IPS-18a (cell line): ENCODE data around the gene TESK2.
A peak's percentile ranks its signal among the peaks of the same experiment; 100 is the strongest.

ENCODE experiments used
- H3K27ac ChIP-seq: one replicate; pipeline ENCODE4 v1.5.1; 2013; ENCODE audit warnings: low read length
- H3K27me3 ChIP-seq: one replicate; pipeline ENCODE4 v1.6.1; 2013; ENCODE audit warnings: mild to moderate bottlenecking, low read length; ENCODE audit not compliant: control insufficient read depth, insufficient read depth
- H3K36me3 ChIP-seq: one replicate; pipeline ENCODE4 v1.6.1; 2013; ENCODE audit warnings: low read depth, low read length; ENCODE audit not compliant: control insufficient read depth
- H3K4me1 ChIP-seq: one replicate; pipeline ENCODE4 v1.6.1; 2013; ENCODE audit warnings: low read depth, low read length; ENCODE audit not compliant: control insufficient read depth
- H3K4me3 ChIP-seq: one replicate; pipeline ENCODE4 v1.5.1; 2013; ENCODE audit warnings: low read length
- H3K9ac ChIP-seq: one replicate; pipeline ENCODE4 v1.6.1; 2013; ENCODE audit warnings: mild to moderate bottlenecking, low read length, moderate library complexity
- H3K9me3 ChIP-seq: one replicate; pipeline ENCODE4 v1.6.1; 2013; ENCODE audit warnings: low read depth, low read length; ENCODE audit not compliant: control insufficient read depth

TESK2 gene

DNA sequence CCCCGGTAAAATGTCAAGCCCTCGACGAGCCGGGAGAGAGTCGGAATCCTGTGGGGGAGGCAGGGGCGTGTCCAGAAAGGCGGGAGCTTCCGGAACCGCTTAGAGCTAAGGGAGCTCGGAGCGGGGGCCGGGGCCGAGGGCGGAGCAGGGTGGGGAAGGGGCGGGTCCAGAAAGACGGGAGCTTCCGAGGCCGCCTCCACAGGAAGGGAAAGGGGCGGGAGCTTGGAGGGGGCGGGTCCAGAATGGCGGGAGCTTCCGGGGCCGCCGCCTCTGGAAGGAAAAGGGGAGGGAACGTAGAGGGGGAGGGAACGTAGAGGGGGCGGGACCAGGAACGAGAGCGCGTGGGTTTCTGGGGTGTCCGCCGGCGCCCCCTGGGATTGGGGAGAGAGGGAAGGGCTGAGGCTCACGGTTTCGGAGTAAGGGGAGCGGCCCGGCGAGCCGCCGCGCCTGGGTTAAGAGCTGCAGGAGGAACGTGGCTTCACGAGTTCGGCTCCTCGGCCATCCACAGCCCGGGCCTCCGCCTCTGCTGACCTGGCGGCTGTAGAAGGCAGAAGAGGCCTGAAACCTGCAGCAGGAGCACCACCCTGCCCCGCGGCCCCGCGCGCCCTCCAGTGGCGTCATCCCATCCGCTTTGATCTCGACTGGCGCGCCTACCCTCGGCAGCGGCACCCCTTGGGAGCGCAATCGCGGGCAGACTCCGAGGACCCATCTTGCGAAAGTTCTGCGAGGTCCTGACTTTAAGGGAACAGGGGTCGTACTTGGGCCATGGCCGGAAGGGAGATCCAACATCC lies 187.2 kb downstream of the TESK2 start:
- no peaks in the 10 kb centered on the region for H3K36me3 ChIP-seq
- H3K27me3 ChIP-seq = no peaks in the 10 kb centered on the region

DNA sequence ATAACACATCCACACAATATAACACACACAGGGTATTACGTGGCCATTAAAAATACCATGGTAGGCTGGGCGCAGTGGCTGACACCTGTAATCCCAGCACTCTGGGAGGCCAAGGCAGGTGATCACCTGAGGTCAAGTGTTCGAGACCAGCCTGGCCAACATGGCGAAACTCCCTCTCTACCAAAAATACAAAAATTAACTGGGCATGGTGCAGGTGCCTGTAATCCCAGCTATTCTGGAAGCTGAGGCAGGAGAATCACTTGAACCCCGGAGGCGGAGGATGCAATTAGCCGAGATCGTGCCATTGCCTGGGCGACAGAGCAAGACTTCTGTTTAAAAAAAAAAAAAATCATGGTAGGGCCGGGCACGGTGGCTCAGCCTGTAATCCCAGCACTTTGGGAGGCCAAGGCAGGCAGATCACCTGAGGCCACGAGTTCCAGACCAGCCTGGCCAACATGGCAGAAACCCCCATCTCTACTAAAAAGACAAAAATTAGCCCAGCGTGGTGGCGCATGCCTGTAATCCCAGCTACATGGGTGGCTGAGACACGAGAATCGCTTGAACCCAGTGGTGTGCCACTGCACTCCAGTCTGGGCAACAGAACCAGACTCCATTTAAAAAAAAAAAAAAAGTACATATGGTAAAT lies 188.3 kb downstream of the TESK2 start:
- peaks cover 37% of the 10 kb centered on the region for H3K4me1 ChIP-seq
- no peaks in the 10 kb centered on the region for H3K27me3 ChIP-seq
- peak overlapping the region; percentile 77 for H3K4me3 ChIP-seq
- H3K36me3 ChIP-seq = no peaks in the 10 kb centered on the region
- H3K27ac ChIP-seq = no peak overlapping the region
- H3K9me3 ChIP-seq = no peaks in the 10 kb centered on the region
- H3K9ac ChIP-seq = peak overlapping the region; percentile 68

More for the DNA sequence above, 187.2 kb downstream of the TESK2 start:
- Histone ChIP-seq H3K9me3 (no peaks in the 10 kb centered on the region), H3K4me3 (peak overlapping the region; percentile 77), H3K4me1 (peaks cover 36% of the 10 kb centered on the region), H3K27ac (peak overlapping the region; percentile 81), H3K9ac (peak overlapping the region; percentile 85)

DNA sequence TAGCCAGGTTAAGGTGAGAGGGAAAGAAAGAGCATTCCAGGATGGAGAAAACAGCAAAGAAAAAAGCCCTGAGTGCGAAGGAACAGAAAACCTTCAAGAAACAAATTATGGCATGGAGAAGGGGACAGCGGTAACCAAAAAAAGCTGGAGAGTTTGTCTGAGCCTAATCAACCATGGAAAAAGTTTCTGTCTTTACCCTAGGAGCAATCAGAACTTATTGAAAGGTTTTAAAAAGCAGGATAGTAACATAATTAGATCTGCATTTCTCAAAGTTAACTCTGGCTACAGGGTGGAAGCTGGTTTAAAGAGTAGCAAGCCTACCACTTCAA lies 190.3 kb downstream of the TESK2 start:
- H3K27me3 ChIP-seq = no peaks in the 10 kb centered on the region
- H3K36me3 ChIP-seq = no peaks in the 10 kb centered on the region
- no peak overlapping the region for H3K27ac ChIP-seq
- no peak overlapping the region for H3K9ac ChIP-seq
- H3K4me3 ChIP-seq = no peak overlapping the region
- H3K9me3 ChIP-seq = no peaks in the 10 kb centered on the region
- peaks cover 17% of the 10 kb centered on the region for H3K4me1 ChIP-seq

DNA sequence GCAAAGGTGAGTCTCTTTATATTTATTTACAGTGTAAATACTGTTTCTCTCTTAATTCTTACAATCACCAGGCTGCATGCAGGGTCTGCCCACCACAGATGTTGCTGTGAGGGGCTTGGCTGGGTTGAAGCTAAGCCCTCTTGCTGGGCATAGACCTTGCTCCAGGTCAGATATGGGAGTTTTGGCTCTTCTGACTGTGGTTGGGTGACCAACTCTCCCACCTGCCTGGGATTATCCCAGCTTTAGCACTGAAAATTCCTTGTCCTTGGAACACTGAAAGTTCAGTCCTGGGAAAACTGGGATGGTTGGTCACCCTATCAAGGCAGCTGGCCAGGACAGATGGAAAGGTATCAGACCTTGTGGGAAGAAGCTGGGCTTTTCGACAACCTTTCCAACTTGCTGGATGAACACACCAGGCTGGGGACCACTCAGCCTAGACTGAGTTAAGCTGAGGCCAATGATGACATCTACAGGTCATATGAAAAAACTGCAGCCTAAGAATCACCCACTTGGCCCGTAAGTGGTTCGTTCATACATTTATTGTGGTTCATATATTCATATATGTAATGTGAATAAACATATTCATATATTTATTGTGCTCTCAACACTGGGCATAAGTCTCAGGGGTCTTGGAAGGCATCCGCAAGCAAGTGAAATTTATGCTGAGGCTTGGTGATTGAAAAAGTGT lies 190.8 kb downstream of the TESK2 start:
- no peaks in the 10 kb centered on the region for H3K9me3 ChIP-seq
- no peaks in the 10 kb centered on the region for H3K36me3 ChIP-seq
- no peak overlapping the region for H3K4me3 ChIP-seq
- H3K4me1 ChIP-seq = peaks cover 12% of the 10 kb centered on the region
- H3K27ac ChIP-seq = no peak overlapping the region
- H3K9ac ChIP-seq = no peak overlapping the region
- no peaks in the 10 kb centered on the region for H3K27me3 ChIP-seq

DNA sequence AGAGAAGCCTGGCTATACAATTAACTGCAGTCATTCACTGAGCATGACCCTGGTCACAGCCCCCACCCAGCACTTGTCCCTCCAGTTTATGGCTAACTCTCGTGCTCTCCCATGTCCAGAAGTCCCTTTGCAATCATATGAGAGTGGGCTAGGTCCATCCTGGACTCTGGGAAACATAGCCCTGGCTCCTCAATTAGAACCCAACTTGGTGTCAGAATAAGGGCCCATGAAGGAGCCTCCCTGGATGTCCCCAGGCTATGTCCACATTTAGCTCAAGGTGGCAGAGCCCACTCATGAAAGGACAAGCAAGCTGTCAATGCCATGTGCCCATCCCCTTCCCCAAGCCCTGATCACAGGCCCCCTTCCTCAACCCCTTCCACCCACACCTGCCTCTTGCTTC lies 191.7 kb downstream of the TESK2 start:
- Histone ChIP-seq H3K27ac (no peak overlapping the region), H3K9me3 (no peaks in the 10 kb centered on the region), H3K4me3 (no peak overlapping the region), H3K27me3 (no peaks in the 10 kb centered on the region), H3K4me1 (peaks cover 5% of the 10 kb centered on the region), H3K36me3 (no peaks in the 10 kb centered on the region), H3K9ac (no peak overlapping the region)

DNA sequence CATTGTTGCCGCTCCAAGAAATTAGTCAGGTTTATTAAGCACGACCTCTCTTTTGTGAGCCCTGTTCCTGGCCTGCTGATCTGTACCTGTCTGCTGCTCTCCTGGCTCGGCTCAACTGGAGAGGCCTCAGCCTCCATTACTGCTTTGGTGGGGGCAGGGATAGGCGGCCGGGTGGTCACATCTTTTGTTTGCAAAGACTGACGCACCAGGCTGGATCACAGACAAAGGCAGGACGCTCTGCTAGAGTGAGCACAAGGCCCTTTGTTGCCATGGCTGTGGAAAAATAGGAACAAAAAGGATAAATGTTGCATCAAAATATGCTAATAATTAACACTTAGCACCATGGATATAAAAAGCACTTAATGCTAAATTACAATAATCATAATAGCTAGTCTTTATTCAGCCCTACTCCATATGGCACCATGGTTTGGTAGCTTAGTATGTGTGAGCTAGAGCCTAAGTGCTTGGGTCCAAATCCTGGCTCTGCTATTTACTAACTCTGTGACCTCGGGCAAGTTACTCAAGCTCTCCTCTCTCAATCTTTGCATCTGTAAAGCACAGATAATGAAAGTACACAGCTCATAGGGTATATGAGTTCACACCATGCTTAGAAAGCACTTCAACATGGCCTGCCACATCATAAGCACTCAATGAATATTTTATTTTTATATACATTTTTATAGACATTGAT lies 193.2 kb downstream of the TESK2 start:
- Histone ChIP-seq H3K27ac (no peak overlapping the region), H3K9ac (no peak overlapping the region), H3K36me3 (no peaks in the 10 kb centered on the region), H3K4me1 (peaks cover 2% of the 10 kb centered on the region), H3K27me3 (no peaks in the 10 kb centered on the region), H3K9me3 (no peaks in the 10 kb centered on the region), H3K4me3 (no peak overlapping the region)
